ENCODE data around the gene MAPK12.

The MAPK12 gene

DNA sequence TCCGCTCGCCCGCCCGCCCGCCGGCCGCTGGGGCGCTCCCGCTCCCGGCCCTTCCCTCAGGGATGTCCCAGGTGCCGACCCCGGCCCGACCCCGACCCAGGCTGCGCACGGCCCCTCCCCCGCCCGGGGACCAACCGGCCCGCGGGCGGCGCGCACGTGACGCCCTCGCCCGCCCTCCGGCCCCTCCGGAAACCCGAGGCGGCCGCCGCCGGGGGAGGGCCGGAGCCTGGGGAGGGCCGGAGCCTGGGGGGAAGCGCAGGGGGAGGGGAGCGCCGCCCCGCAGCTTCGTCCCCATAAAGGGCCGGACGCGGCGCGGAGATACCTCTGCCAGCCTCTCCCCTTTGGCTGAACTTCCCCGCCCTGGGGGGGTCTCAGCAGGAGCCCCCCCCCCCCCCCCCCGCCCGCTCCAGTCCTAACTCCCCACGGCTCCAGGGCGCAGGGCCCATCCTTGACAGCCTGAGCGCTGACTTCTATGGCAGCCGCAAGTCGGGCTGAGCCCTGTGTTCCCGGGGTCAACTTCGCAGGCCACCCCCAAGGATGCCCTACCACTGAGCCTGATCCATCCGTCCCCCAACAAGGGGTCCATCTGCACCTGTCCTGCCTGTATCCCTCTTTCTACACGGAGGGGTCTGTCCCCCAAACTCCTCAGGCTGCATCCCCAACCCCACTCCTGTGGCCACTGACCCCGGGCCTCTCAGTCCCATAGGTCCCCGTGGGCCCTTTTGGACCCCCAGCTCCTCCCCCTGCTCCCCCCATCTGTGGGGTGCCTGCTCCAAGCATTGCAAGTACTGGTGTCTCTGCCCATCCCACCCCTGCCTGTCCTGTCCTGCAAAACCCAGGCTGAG is at the start of gene MAPK12:
Gene MAPK12 (minus strand): TSS at position 69 of the 845 bp plus-strand sequence. CDS start 174 bp downstream, outside the sequence.
- no peak for FAIRE-seq

GRCh38 chr22:50310949-50311444 is 49.5 kb upstream of the MAPK12 start:
- no peak for FAIRE-seq

GRCh38 chr22:50310031-50310722 is 48.7 kb upstream of the MAPK12 start:
- FAIRE-seq, result no peak

DNA sequence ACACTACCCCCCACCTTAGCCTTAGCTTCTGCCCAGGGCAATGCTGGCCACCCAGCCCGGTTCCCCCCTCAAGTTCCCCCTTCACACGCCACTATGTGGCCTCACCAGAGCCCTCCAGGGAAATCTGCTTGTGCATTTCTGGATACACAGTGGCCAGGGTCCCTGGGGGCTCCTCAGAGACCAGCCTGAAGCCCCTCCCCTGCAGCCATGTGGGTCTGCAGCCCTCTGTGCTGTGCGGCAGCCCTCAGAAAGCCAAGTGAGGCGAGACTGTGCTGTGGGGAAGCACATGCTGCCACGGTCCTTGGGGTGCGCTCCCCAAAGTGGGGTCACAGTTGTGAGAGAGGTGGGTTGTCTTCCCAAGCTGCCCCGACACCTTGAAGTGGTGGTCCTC is 48.1 kb upstream of the MAPK12 start:
- FAIRE-seq, result no peak

GRCh38 chr22:50308986-50309600 is 47.6 kb upstream of the MAPK12 start:
- FAIRE-seq, result no peak

GRCh38 chr22:50308597-50308935 is 47.1 kb upstream of the MAPK12 start:
- no peak for FAIRE-seq

DNA sequence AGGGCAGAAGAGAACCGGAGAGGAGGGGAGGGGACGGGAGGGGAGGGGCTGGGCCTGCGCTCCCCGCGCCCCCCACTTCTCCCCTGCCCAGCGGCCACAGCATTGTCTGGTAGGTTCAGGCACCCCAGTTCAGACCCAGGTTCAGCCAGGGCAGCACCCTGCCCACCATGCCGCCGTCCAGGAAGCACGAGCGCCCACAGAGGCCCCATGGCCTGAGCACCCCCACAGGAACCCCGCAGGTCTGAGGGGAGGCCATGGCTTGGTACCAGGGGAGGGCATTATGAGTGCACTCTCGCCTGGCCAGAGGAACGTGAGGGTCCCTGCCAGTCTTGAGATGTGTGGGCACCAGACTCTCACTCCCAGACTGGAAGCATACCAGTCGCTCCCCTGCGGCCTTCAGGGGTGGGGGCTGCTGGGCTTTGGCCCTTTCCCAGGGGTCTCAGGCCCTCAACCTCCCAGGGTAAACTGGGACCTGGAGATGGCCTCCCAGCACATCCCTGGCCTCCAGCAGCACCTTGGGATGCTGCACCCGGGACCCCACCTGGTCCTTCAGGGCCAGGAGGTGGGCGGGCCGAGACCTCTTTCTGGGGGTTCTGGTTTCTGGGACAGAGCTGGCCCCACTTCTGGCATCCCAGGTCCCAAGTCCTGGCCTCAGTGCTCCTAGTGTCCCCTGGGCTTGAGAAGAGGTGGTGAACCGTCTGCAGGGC is 46.6 kb upstream of the MAPK12 start:
- no peak for FAIRE-seq

DNA sequence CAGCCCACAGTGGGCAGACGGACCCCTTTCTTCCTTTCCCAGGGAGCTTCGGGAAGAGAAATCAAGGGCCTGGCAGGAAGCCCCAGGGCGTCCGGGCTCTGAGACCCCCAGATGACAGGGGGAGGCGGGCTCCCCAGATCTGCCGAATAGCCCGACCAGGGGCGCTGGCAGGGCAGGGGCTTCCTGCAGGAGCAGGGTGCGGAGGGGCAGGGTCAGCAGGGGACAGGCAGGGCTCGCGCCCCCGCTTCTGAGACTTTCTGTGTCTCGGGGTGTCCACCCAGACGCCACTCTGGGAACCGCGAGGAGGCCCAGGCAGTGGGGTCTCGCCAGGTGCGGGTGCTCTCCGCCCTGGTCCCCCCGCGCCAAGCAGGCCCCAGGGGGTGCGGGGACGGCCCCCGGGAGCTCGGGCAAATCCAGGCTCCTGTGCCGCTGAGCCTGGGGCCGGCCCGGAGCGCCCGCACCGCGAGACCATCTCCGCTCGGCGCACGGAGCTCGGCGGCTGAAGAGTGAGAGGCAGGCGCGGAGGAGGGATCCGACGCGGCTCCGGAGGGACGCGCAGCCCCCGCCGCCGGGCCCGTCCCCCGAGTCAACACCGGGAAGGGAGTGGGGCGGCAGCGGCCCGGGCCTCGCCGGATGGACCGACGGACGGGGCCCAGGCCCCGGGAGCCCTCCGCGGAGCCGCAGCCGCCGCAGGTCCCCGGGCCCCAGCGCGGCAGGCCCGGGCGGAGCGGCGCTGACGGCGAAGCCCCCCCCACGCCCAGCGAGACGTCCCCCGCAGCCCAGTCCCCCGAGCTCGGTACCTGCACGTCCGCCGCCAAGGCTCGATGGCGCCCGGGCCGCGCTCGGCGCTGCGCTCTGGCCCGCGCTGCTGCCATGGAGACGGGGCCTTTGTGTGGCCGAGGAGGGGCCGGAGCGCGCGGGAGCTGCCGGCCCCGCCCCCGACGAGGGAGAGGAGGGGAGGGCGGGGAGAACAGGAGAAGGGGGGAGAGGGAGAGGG is 45.6 kb upstream of the MAPK12 start, which contains the start of gene PLXNB2:
Gene PLXNB2 (minus strand): TSS at position 894 of the 997 bp plus-strand sequence. CDS start 17,062 bp downstream, outside the sequence.
- no peak for FAIRE-seq

DNA sequence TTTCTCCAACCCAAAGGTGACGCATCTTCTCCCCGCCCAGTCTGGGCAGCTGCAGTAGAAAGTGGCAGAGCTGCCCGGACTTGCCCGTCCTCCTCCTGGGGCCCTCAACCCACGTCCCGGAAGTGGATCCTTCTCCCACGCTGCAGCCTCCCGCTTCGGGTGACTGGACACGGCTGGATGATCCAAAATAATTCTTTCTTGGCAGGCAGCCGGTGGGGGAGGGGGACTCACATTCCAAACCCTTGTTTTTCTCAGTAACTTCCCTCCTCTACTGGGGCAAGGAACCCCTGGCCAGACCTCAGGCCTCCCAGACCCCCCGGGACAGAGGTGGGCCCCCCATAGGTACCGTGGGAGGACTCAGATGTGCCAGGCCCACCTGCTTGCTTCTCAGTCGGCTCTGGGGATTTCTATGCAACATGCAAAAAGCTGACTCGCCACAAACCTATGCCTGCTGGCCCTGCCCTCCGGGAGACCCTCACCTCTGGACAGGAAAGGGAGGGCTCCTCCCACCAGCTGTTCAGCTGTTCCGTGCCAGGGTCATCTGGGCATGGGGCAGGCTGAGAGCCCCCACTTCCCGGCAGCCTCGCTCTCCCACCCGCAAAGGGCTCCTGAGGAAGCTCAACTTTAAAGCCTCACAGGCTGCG is 44.6 kb upstream of the MAPK12 start:
- peak; percentile 87 for FAIRE-seq

GRCh38 chr22:50305393-50305922 is 44.0 kb upstream of the MAPK12 start:
- FAIRE-seq, result no peak

GRCh38 chr22:50304528-50305392 is 43.3 kb upstream of the MAPK12 start:
- FAIRE-seq, result no peak

GRCh38 chr22:50303848-50304527 is 42.5 kb upstream of the MAPK12 start:
- no peak for FAIRE-seq

GRCh38 chr22:50303515-50303847 is 42.0 kb upstream of the MAPK12 start:
- FAIRE-seq, result no peak

GRCh38 chr22:50302564-50302963 is 41.1 kb upstream of the MAPK12 start:
- FAIRE-seq, result no peak

- FAIRE-seq, result no peak
Measured at GRCh38 chr22:50302041-50302541, 40.6 kb upstream of the MAPK12 start.

DNA sequence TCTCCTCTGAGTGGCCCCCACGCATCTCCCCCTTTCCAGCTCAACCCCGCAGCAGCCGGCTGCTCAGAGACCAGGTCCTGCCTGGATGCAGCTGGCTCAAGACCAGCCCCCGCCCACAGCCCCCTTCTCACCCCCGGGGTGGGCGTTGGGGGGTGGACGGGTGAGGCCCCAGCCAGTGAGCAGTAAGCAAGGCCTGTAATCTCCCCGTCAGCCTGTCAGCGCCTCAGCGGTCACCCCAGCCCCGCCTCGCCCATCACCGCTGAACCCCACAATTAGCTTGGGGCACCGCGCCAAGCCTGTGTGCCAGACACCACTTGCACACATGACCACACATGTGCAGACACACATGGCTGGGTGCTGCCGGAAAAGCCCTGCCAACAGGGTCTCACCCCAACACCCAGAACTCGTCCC is 40.1 kb upstream of the MAPK12 start:
- no peak for FAIRE-seq

GRCh38 chr22:50300620-50301257 is 39.3 kb upstream of the MAPK12 start:
- no peak for FAIRE-seq

All from endometrium (tissue), 2 donors.